ENCODE data around the gene C12orf54. TPM values are rescaled to one million over a fixed set of nuclear protein-coding genes. Genes with fewer than 3 reads are reported as not detected.

C12orf54 gene
- total and polyA plus RNA-seq, 2 donors = 0.19 to 3.5 TPM

DNA sequence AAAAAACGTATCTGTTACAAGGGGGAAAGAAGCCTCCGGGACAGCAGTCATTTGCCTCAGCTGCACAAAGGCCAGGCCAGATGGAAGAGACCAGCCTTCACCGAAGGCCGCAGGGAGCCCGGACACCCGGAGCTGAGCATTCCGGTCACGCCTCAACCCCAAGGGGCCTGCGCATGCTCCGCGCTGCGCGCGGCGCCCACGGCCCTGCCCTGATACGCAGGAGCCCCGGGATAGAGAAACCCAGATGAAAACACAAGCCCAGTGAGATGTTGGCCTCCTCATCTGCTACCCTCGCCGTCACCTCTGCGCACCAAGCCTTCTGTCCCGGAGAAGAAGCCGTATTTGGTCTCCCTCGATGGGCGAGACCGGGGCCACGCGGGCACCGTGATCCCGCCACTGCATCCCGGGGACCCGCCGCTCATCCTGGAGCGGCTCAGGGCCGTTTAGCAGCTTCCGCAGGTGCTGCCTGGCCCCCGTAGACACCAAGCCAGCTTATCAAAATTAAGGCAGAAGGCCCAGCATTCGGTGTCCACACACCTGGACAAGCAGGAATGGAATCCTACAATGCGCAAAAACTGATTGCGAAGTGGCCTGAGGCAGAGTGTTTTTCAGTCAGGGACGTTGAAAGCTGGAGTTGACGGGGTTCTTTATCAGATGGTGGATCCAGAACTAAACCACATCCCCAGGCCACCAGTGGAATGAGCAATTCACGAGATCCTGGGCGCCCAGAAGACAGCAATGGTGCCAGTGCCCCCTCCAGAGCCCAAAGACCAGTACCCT is 45.8 kb downstream of the C12orf54 start:
- H3K9me3 ChIP-seq (ENCODE audit: control insufficient read depth in 2 of 2, insufficient read depth in 1 of 2, low read length in 1 of 2) = no peaks in the 10 kb centered on the region
- H3K4me3 ChIP-seq (ENCODE audit: low read length in 2 of 2) = no peak overlapping the region
- no peak for DNase-seq (ENCODE audit: low read depth in 6 of 9, low spot score in 9 of 9)
- no peaks in the 10 kb centered on the region for H3K4me1 ChIP-seq (ENCODE audit: control insufficient read depth in 2 of 2, insufficient read depth in 2 of 2, low read length in 2 of 2)
- no peak overlapping the region for H3K27ac ChIP-seq (ENCODE audit: low read depth in 1 of 2, low read length in 1 of 2)
- no peaks in the 10 kb centered on the region for H3K36me3 ChIP-seq (ENCODE audit: control insufficient read depth in 2 of 2, insufficient read depth in 2 of 2, low read length in 1 of 2)
- H3K27me3 ChIP-seq (ENCODE audit: control insufficient read depth in 2 of 2, insufficient read depth in 1 of 2, low read length in 1 of 2) = peaks cover 0 to 3% of the 10 kb centered on the region in 2 donors
- 97% methylated on average over 44 of the region's 44 CpGs for WGBS

DNA sequence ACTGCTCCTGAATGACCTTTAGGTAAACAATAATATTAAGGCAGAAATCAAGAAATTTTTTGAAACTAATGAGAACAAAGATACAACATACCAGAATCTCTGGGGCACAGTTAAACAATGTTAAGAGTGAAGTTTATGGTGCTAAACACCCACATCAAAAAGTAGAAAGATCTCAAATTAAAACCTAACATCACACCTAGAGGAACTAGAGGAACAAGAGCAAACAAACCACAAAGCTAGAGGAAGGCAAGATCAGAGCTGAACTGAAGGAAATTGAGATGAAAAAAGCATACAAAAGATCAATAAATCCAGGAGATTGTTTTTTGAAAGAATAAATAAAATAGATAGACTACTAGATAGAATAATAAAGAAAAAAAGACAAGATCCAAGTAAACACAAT is 50.3 kb downstream of the C12orf54 start:
- DNase-seq (ENCODE audit: low read depth in 6 of 9, low spot score in 9 of 9) = peak in 5 of 9 donors; percentile 1 to 43 (median 18)
- Histone ChIP-seq H3K4me3 (ENCODE audit: low read length in 2 of 2) (no peak overlapping the region), H3K27me3 (ENCODE audit: control insufficient read depth in 2 of 2, insufficient read depth in 1 of 2, low read length in 1 of 2) (peaks cover 0 to 3% of the 10 kb centered on the region in 2 donors), H3K36me3 (ENCODE audit: control insufficient read depth in 2 of 2, insufficient read depth in 2 of 2, low read length in 1 of 2) (no peaks in the 10 kb centered on the region), H3K9me3 (ENCODE audit: control insufficient read depth in 2 of 2, insufficient read depth in 1 of 2, low read length in 1 of 2) (no peaks in the 10 kb centered on the region), H3K27ac (ENCODE audit: low read depth in 1 of 2, low read length in 1 of 2) (no peak overlapping the region), H3K4me1 (ENCODE audit: control insufficient read depth in 2 of 2, insufficient read depth in 2 of 2, low read length in 2 of 2) (no peaks in the 10 kb centered on the region)

DNA sequence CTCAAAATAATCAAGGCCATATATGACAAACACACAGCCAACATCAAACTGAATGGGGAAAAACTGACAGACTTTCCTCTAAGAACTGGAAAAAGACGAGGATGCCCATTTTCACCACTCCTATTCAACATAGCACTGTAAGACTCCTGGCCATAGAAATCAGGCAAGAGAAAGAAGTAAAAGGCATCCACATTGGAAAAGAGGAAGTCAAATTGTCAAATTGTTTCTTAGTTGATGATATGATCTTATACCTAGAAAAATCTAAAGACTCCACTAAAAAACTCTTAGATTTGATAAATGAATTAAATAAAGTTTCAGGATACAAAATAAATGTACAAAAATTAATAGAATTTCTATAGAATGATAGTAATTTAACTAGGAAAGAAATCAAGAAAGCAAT is 54.3 kb downstream of the C12orf54 start:
- Histone ChIP-seq H3K9me3 (ENCODE audit: control insufficient read depth in 2 of 2, insufficient read depth in 1 of 2, low read length in 1 of 2) (no peaks in the 10 kb centered on the region), H3K27ac (ENCODE audit: low read depth in 1 of 2, low read length in 1 of 2) (no peak overlapping the region), H3K4me1 (ENCODE audit: control insufficient read depth in 2 of 2, insufficient read depth in 2 of 2, low read length in 2 of 2) (no peaks in the 10 kb centered on the region), H3K27me3 (ENCODE audit: control insufficient read depth in 2 of 2, insufficient read depth in 1 of 2, low read length in 1 of 2) (no peaks in the 10 kb centered on the region), H3K36me3 (ENCODE audit: control insufficient read depth in 2 of 2, insufficient read depth in 2 of 2, low read length in 1 of 2) (no peaks in the 10 kb centered on the region), H3K4me3 (ENCODE audit: low read length in 2 of 2) (no peak overlapping the region)
- no peak for DNase-seq (ENCODE audit: low read depth in 6 of 9, low spot score in 9 of 9)
- 96% methylated on average over 1 of the region's 1 CpG for WGBS

DNA sequence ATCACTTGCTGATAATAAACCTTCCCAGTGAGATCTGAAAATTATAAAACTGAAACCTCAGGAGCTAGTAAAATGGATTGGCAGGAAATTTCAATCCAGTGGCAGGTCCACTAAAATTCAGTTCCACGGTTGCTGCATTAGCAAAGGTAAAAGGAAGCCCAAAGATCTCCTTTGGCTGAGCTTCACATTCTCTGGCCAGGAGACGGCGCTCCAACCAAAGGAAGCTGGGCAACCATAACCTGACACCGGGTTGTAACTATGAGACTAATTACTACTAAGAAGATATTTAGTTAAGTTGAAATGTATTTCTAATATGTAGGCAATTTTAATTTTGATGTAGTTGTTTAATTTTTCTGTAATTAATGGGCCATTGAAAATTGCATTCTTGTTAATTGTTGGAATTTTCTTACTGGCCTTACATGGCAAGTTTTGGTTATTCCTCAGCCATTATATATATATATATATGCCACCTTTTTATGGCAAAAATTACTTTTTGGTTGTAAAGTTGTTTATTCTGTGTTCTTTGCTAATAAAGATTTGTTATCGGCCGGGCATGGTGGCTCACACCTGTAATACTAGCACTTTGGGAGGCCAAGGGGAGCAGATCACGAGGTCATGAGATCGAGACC is 60.1 kb downstream of the C12orf54 start:
- no peak overlapping the region for H3K27ac ChIP-seq (ENCODE audit: low read depth in 1 of 2, low read length in 1 of 2)
- DNase-seq (ENCODE audit: low read depth in 6 of 9, low spot score in 9 of 9) = peak in 4 of 9 donors; percentile 6 to 34 (median 20)
- H3K9me3 ChIP-seq (ENCODE audit: control insufficient read depth in 2 of 2, insufficient read depth in 1 of 2, low read length in 1 of 2) = no peaks in the 10 kb centered on the region
- H3K4me1 ChIP-seq (ENCODE audit: control insufficient read depth in 2 of 2, insufficient read depth in 2 of 2, low read length in 2 of 2) = no peaks in the 10 kb centered on the region
- H3K4me3 ChIP-seq (ENCODE audit: low read length in 2 of 2) = no peak overlapping the region
- 52% methylated on average over 8 of the region's 8 CpGs for WGBS
- H3K27me3 ChIP-seq (ENCODE audit: control insufficient read depth in 2 of 2, insufficient read depth in 1 of 2, low read length in 1 of 2) = no peaks in the 10 kb centered on the region
- H3K36me3 ChIP-seq (ENCODE audit: control insufficient read depth in 2 of 2, insufficient read depth in 2 of 2, low read length in 1 of 2) = no peaks in the 10 kb centered on the region

DNA sequence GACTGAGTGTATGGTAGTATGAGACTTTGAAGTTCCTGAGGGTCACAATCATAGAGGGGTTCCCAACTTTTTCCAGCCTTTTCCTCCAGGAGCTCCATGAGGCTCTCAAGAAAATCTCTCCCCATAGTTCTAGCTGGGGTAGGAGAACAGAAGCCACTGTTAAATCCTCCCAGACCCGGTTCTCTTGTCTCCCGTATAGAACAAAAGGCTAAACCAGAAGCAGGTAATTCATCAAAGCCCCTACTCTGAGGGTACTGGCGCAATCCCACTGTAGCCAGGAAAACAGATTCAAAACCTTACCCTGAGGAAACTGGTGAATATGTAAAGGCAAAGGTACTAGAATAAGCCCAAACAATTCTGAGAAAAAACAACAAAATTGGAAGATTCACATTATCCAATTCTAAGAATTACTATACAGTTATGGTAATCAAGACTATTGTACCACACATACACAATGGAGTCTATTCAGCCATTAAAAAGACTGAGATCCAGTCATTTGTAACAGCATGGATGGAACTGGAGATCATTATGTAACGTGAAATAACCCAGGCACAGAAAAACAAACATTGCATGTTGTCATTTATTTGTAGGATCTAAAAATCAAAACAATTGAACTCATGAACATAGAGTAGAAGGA is 63.7 kb downstream of the C12orf54 start:
- Histone ChIP-seq H3K27me3 (ENCODE audit: control insufficient read depth in 2 of 2, insufficient read depth in 1 of 2, low read length in 1 of 2) (no peaks in the 10 kb centered on the region), H3K4me1 (ENCODE audit: control insufficient read depth in 2 of 2, insufficient read depth in 2 of 2, low read length in 2 of 2) (no peaks in the 10 kb centered on the region), H3K36me3 (ENCODE audit: control insufficient read depth in 2 of 2, insufficient read depth in 2 of 2, low read length in 1 of 2) (no peaks in the 10 kb centered on the region), H3K27ac (ENCODE audit: low read depth in 1 of 2, low read length in 1 of 2) (no peak overlapping the region), H3K4me3 (ENCODE audit: low read length in 2 of 2) (no peak overlapping the region), H3K9me3 (ENCODE audit: control insufficient read depth in 2 of 2, insufficient read depth in 1 of 2, low read length in 1 of 2) (no peaks in the 10 kb centered on the region)
- DNase-seq (ENCODE audit: low read depth in 6 of 9, low spot score in 9 of 9) = no peak
- WGBS = 68% methylated on average over 4 of the region's 4 CpGs

Other genes starting within 250 kb of the C12orf54 start
- 23.0 TPM for gene ZNF641, start 131.6 kb upstream of the C12orf54 start, total RNA-seq
- 8.1 TPM for gene ZNF641, start 131.6 kb upstream of the C12orf54 start, polyA plus RNA-seq
- gene ANP32D, start 9.9 kb upstream of the C12orf54 start, total RNA-seq = not detected
- gene ANP32D, start 9.9 kb upstream of the C12orf54 start, polyA plus RNA-seq = 0.07 TPM
- not detected for gene OR8S1, start 43.1 kb downstream of the C12orf54 start, total RNA-seq
- not detected for gene OR8S1, start 43.1 kb downstream of the C12orf54 start, polyA plus RNA-seq
- 0.14 TPM for gene LALBA, start 87.5 kb downstream of the C12orf54 start, total RNA-seq
- 0.68 TPM for gene LALBA, start 87.5 kb downstream of the C12orf54 start, polyA plus RNA-seq
- gene KANSL2, start 199.7 kb downstream of the C12orf54 start, total RNA-seq = 38.9 TPM
- 70.1 TPM for gene KANSL2, start 199.7 kb downstream of the C12orf54 start, polyA plus RNA-seq
- 21.8 TPM for gene CCNT1, start 234.2 kb downstream of the C12orf54 start, total RNA-seq
- 9.2 TPM for gene CCNT1, start 234.2 kb downstream of the C12orf54 start, polyA plus RNA-seq